Sigmoid colon (tissue), 4 donors: Measurements from ENCODE around the gene PIK3CD.

Experiments
- POLR2A ChIP-seq, 2 donors: fragments of 450-650 bp; IDR thresholded peaks; one replicate each; pipeline ENCODE4 v1.6.1; 2016; ENCODE audit warnings: antibody characterized with exemption in 2 of 2, mild to moderate bottlenecking in 2 of 2, moderate library complexity in 2 of 2
- POLR2AphosphoS5 ChIP-seq, 4 donors: sonication (generic); formaldehyde crosslinking; IDR thresholded peaks; one replicate each; pipeline ENCODE4 v1.6.1; 2017; ENCODE audit warnings: antibody characterized with exemption in 4 of 4
- TF ChIP-seq, protein P1 (sequence below), 4 experiments: fragments of 450-650 bp in 3 of 4; fragments of 200-600 bp in 1 of 4; IDR thresholded peaks; one replicate each; pipeline ENCODE4 v1.5.1; 2016 to 2019; ENCODE audit warnings: antibody characterized with exemption in 4 of 4, mild to moderate bottlenecking in 3 of 4, moderate library complexity in 2 of 4

DNA sequence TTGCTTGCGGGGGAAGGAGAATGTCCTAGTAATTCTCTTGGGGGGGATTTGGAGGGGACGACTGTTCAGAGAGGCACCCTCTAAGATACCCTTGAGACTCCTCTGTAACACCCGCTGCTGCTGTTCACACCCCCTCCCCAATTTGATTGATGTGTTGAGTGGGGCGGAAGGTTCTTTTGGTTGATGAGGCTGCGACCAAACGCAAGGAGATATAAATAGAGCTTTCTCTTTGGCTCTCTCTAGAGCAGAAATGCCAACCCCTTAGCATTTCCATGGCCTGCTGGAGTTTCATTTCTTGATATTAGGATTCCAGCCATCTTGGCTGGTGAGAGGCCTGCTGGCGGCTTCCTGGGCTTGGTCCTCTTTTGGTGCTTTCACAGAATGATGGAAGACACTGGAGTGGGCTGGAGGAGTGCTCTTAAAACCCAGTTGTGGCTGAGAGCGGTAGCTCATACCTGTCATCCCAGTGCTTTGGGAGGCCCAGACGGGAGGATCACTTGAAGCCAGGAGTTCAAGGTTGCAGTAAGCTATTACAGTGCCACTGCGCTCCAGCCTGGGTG lies 2.0 kb downstream of the PIK3CD start:
- TF ChIP-seq, protein P1, sequence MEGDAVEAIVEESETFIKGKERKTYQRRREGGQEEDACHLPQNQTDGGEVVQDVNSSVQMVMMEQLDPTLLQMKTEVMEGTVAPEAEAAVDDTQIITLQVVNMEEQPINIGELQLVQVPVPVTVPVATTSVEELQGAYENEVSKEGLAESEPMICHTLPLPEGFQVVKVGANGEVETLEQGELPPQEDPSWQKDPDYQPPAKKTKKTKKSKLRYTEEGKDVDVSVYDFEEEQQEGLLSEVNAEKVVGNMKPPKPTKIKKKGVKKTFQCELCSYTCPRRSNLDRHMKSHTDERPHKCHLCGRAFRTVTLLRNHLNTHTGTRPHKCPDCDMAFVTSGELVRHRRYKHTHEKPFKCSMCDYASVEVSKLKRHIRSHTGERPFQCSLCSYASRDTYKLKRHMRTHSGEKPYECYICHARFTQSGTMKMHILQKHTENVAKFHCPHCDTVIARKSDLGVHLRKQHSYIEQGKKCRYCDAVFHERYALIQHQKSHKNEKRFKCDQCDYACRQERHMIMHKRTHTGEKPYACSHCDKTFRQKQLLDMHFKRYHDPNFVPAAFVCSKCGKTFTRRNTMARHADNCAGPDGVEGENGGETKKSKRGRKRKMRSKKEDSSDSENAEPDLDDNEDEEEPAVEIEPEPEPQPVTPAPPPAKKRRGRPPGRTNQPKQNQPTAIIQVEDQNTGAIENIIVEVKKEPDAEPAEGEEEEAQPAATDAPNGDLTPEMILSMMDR (IDR thresholded peaks at IDR 0.05), result no peak
- TF ChIP-seq POLR2AphosphoS5 (IDR thresholded peaks at IDR 0.05), result no peak
- no peak for TF ChIP-seq POLR2A (IDR thresholded peaks at IDR 0.05)
